Stomach (tissue), 9 donors: ENCODE measurements around the gene ALG11. TPM values are rescaled to one million over a fixed set of nuclear protein-coding genes. Genes with fewer than 3 reads are reported as not detected.
A peak's percentile ranks its signal among the peaks of the same experiment; 100 is the strongest.

Experiments
- DNase-seq, 2 donors: peaks; one replicate each; pipeline versions ENCODE4 v3.0.0 to v3.0.0-alpha.2; 2013 to 2019
- H3K27ac ChIP-seq, 5 donors: fragments of 200-600 bp in 4 of 5; sonication (generic) in 4 of 5; one replicate each; pipeline ENCODE4 v1.5.1; 2013 to 2019; ENCODE audit warnings: mild to moderate bottlenecking in 1 of 5, moderate library complexity in 1 of 5
- H3K27me3 ChIP-seq, 3 donors: fragments of 200-600 bp; sonication (generic); one replicate each; pipeline ENCODE4 v1.5.1; 2017 to 2019; ENCODE audit warnings: mixed run types in 1 of 3
- H3K36me3 ChIP-seq, 4 donors: fragments of 200-600 bp; sonication (generic); 1 replicate in 3 of 4; 2 replicates in 1 of 4; pipeline ENCODE4 v1.5.1; 2016 to 2019
- H3K4me1 ChIP-seq, 4 donors: fragments of 200-600 bp; sonication (generic); one replicate each; pipeline ENCODE4 v1.5.1; 2016 to 2019
- H3K4me3 ChIP-seq, 4 donors: fragments of 200-600 bp; sonication (generic) in 3 of 4; one replicate each; pipeline ENCODE4 v1.5.1; 2016 to 2019; ENCODE audit warnings: mild to moderate bottlenecking in 1 of 4
- H3K9me3 ChIP-seq, 4 donors: fragments of 200-600 bp; sonication (generic); one replicate each; pipeline ENCODE4 v1.5.1; 2016 to 2019
- EP300 ChIP-seq: sonication (generic); formaldehyde crosslinking; IDR thresholded peaks from one replicate; pipeline ENCODE4 v1.6.1; 2017; ENCODE audit warnings: antibody characterized with exemption
- POLR2A ChIP-seq, 4 donors: fragments of 450-650 bp; IDR thresholded peaks; one replicate each; pipeline ENCODE4 v1.6.1; 2016; ENCODE audit warnings: antibody characterized with exemption in 4 of 4, control low read depth in 2 of 4, mild to moderate bottlenecking in 1 of 4, moderate library complexity in 1 of 4
- POLR2AphosphoS5 ChIP-seq, 3 donors: sonication (generic); formaldehyde crosslinking; IDR thresholded peaks; one replicate each; pipeline ENCODE4 v1.6.1; 2016; ENCODE audit warnings: antibody characterized with exemption in 3 of 3
- WGBS, 5 donors: extraction: QIAGEN DNeasy Blood & Tissue Kit in 3 of 5; methylation state at CpG; one replicate each; pipeline versions ENCODE4 v1.1.5 to v1.1.7; 2013 to 2018; 5-methylcytosine and 5-hydroxymethylcytosine counted together
- intact Hi-C: fragments of 100-400 bp; cut with DNase I; formaldehyde crosslinking; loops from one replicate; pipeline ENCODE4 v1.15.1; 2023; ENCODE audit warnings: low total_unique reads
- polyA plus RNA-seq, 3 donors: library from polyadenylated mRNA; stranded (reverse); fragments of 200-250 nt; gene quantifications; one replicate each; pipeline ENCODE4 v1.2.3, GENCODE V29; 2013
- total RNA-seq, 5 donors: library from RNA; depleted of rRNA; stranded (reverse); fragments of >200 nt; gene quantifications; one replicate each; pipeline versions ENCODE4 v1.1.0 to v1.2.3, GENCODE V29; 2014 to 2016
- TF ChIP-seq, protein P1 (sequence below), 7 experiments: fragments of 450-650 bp in 4 of 7; fragments of 200-600 bp in 3 of 7; sonication (generic) in 3 of 7; IDR thresholded peaks; one replicate each; pipeline ENCODE4 v1.5.1; 2016 to 2019; ENCODE audit warnings: antibody characterized with exemption in 7 of 7, control low read depth in 2 of 7, mild to moderate bottlenecking in 1 of 7
- donor health status: healthy with polysubstance abuse.
- donor health status: Bipolar disorder and iron deficiency.
- donor health status: healthy.

Gene ALG11
- total and polyA plus RNA-seq, 8 donors = 1.4 to 37.4 (median 6.2) TPM

DNA sequence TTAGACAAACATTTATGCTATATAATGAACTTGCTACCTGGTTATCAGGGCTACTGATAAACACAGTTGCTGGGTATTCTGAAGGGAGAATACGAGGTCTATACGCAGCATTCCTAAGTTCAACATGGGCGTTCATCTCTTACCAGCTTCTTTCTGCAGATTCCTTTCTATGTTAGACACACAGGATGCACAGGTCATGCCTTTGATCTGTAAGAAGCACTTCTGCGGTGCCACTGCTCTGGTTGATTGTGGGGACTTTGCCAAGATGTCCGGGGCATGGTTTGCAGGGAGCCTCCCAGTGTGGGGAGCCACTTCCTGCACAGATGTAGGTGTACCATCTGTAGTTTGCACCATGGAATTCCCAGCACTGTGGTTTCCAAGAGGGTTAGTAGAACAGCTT, 41.8 kb upstream of the ALG11 start:
- WGBS, 5 donors = 22 to 50% (median 24%) methylated on average over 5 of the region's 5 CpGs
- TF ChIP-seq POLR2A (IDR thresholded peaks at IDR 0.05) (no peak), EP300 (no peak), POLR2AphosphoS5 (IDR thresholded peaks at IDR 0.05) (peak in 1 of 3 donors; percentile 42)
- TF ChIP-seq, protein P1, sequence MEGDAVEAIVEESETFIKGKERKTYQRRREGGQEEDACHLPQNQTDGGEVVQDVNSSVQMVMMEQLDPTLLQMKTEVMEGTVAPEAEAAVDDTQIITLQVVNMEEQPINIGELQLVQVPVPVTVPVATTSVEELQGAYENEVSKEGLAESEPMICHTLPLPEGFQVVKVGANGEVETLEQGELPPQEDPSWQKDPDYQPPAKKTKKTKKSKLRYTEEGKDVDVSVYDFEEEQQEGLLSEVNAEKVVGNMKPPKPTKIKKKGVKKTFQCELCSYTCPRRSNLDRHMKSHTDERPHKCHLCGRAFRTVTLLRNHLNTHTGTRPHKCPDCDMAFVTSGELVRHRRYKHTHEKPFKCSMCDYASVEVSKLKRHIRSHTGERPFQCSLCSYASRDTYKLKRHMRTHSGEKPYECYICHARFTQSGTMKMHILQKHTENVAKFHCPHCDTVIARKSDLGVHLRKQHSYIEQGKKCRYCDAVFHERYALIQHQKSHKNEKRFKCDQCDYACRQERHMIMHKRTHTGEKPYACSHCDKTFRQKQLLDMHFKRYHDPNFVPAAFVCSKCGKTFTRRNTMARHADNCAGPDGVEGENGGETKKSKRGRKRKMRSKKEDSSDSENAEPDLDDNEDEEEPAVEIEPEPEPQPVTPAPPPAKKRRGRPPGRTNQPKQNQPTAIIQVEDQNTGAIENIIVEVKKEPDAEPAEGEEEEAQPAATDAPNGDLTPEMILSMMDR (IDR thresholded peaks at IDR 0.05) = no peak
- Histone ChIP-seq H3K36me3 (peaks cover 0 to 19% (median 7%) of the 10 kb centered on the region in 4 donors), H3K4me1 (peaks cover 0 to 15% (median 7%) of the 10 kb centered on the region in 4 donors), H3K4me3 (no peak overlapping the region), H3K27me3 (no peaks in the 10 kb centered on the region), H3K9me3 (no peaks in the 10 kb centered on the region), H3K27ac (peak overlapping the region in 4 of 5 donors; percentile 26 to 52 (median 48))
- peak in 1 of 2 donors; percentile 43 for DNase-seq
- intact Hi-C loops = no loop called here

DNA sequence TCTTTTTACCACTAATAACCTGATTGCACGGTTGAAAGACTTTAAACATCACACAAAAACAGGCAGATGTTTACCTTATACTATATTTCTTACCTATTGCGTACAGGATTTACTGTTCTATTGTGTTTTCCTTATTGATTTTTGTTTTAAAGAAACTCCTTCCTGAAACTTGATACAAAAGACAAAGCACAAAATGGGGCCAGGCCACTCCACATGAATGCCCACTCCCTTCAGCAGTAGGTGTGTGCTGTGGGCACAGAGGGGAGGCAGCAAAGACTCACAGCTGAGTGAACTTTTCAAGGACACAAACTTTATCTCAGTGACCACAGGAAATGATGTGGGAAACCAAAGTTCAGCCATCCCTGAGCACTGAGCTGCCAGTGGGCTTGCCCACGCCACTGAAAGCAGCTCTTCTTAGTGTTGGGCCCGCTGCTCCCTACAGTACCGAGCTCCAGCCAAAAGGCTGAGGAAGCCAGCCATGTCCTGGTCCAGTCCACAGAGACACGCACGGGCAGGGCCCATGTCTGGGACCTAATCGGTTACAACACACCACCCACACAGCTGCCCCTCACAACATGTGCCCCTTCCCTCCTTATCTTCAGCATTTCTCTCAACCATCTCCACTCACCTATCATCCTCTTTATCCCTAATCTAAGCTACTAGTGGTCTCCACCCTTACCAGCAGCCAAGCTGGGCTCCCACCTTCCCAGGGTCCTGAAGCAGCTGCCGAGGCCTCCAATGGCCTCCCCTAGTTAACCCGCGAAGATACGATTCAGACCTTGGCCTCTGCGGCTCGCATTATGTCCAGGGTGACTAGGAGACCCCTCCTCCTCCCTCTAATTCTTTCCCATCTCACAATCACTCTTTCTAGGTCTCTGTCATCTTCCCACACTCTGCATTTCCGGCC, 40.4 kb upstream of the ALG11 start:
- DNase-seq = peak in 1 of 2 donors; percentile 69
- intact Hi-C loops = no loop called here
- no peak for TF ChIP-seq POLR2AphosphoS5 (IDR thresholded peaks at IDR 0.05)
- TF ChIP-seq POLR2A (IDR thresholded peaks at IDR 0.05) = no peak
- no peak for TF ChIP-seq EP300
- TF ChIP-seq, protein P1 (IDR thresholded peaks at IDR 0.05) = no peak
- H3K27me3 ChIP-seq = no peaks in the 10 kb centered on the region
- H3K4me1 ChIP-seq = peaks cover 0 to 15% (median 7%) of the 10 kb centered on the region in 4 donors
- peaks cover 0 to 10% (median 7%) of the 10 kb centered on the region in 4 donors for H3K36me3 ChIP-seq
- no peaks in the 10 kb centered on the region for H3K9me3 ChIP-seq
- WGBS, 5 donors = 92 to 95% (median 94%) methylated on average over 15 of the region's 15 CpGs
- peak overlapping the region in 1 of 5 donors; percentile 35 for H3K27ac ChIP-seq
- H3K4me3 ChIP-seq = no peak overlapping the region

DNA sequence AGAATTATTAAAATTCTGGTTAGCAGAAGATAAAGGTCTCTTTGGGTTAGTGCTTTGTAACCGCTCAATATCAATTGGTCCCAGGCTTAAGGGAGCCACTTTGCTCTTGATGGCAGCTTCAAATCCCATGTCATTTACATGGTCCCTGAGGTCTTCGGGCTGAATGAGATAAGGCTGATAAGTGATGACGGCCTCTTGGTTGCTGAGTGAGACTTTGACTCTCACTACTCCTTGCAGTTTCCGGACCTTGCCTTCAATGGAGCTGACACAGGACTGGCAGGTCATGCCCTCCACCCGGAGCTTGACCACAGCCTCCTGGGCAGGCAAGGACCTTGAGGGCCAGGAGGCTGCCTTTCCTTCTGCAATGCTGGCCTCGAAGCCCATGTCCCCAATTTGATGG, 37.7 kb upstream of the ALG11 start:
- Histone ChIP-seq H3K27ac (no peak overlapping the region), H3K4me3 (no peak overlapping the region), H3K9me3 (no peaks in the 10 kb centered on the region), H3K27me3 (no peaks in the 10 kb centered on the region), H3K4me1 (peaks cover 0 to 15% (median 7%) of the 10 kb centered on the region in 4 donors), H3K36me3 (peaks cover 0 to 10% (median 2%) of the 10 kb centered on the region in 4 donors)
- WGBS, 5 donors = 88 to 96% (median 91%) methylated on average over 6 of the region's 6 CpGs
- TF ChIP-seq POLR2AphosphoS5 (IDR thresholded peaks at IDR 0.05) = no peak
- no peak for TF ChIP-seq POLR2A (IDR thresholded peaks at IDR 0.05)
- no peak for TF ChIP-seq EP300
- TF ChIP-seq, protein P1 (IDR thresholded peaks at IDR 0.05) = no peak
- intact Hi-C loops = no loop called here
- no peak for DNase-seq

DNA sequence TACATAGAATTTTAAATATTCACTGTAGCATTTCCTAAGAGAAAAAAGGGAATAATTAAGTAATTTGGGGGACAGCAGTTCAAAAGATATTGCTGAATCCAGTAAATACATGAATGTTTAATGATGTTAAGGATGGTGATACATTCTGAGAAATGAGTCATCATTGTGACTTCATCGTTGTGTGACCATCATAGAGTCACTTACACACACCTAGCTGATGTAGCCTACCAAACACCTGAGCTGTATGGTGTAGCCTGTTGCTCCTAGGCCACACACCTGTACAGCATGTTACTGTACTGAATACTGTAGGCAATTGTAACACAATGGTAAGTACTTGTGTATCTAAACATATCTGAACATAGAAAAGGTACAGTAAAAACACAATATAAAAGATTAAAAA, 35.8 kb upstream of the ALG11 start:
- H3K36me3 ChIP-seq = peaks cover 0 to 10% (median 2%) of the 10 kb centered on the region in 4 donors
- WGBS, 5 donors = 0 to 67% (median 12%) methylated on average over 1 of the region's 1 CpG
- no peak overlapping the region for H3K27ac ChIP-seq
- H3K4me3 ChIP-seq = no peak overlapping the region
- H3K4me1 ChIP-seq = peaks cover 0 to 8% (median 3%) of the 10 kb centered on the region in 4 donors
- intact Hi-C loops = no loop called here
- H3K9me3 ChIP-seq = no peaks in the 10 kb centered on the region
- DNase-seq = no peak
- H3K27me3 ChIP-seq = no peaks in the 10 kb centered on the region
- TF ChIP-seq, protein P1 (IDR thresholded peaks at IDR 0.05) = no peak
- TF ChIP-seq POLR2A (IDR thresholded peaks at IDR 0.05) = no peak
- no peak for TF ChIP-seq EP300
- no peak for TF ChIP-seq POLR2AphosphoS5 (IDR thresholded peaks at IDR 0.05)
